ENCODE measurements around the gene TRIP12. TPM values are rescaled to one million over a fixed set of nuclear protein-coding genes. Genes with fewer than 3 reads are reported as not detected.

The TRIP12 gene
- total and polyA plus RNA-seq, 2 donors (not counting 1 experiment from before 2014, with no cell fraction given): 30.9 to 274 TPM

DNA sequence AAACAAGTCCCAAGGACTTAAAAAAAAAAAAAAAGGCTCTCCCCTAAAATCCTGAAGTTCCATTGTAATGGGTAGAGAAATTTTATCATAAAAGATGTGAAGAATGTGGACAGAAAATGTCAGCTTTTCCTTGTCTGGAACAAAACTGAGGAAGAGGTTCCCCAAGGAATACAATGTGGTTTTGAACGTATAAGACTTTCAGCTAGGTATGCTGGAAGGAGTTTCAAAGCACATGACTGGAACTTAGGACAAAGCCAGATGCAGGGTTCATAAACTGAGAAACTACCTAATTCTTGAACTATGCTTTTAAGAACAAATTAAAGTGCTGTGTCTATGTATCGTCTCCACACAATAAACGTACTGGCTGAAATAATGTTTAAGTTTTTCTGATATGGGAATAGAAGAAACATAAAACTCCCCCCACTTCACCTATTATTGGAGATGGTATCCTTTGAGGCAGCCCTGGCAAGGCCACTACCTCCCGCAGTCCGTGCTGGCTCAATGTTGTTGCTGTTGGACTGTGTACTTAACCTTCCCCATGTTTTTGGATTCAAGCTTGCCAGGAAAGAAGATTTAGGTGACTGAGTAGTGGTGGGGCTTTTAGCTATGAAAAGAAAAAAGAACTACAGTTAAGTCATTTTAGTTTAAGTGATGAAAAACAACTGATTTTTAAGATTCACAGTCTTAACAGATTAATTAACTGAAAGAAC lies 123.2 kb downstream of the TRIP12 start:
- no peak overlapping the region for H3K9ac ChIP-seq (ENCODE audit: low read length)
- DNase-seq (no peak), ATAC-seq (ENCODE audit: low read depth) (no peak)
- no CpG with 5 or more reads among the region's 5 CpGs for WGBS (ENCODE audit: insufficient coverage)
- POLR2A ChIA-PET: interaction anchor here (0.7 kb wide), 1 partner anchor 15 kb away, joined by 4 read pairs; no protein-coding TSS in a partner anchor
- peaks cover 6% of the 10 kb centered on the region for H4K20me1 ChIP-seq (ENCODE audit: control insufficient read depth, insufficient read depth, low read length, poor library complexity, severe bottlenecking)
- H3K27ac ChIP-seq (ENCODE audit: low read length in 2 of 2): no peak overlapping the region
- H3K36me3 ChIP-seq (replicated peaks in 1 of 2; ENCODE audit: control extremely low read depth in 1 of 2, control insufficient read depth in 1 of 2, extremely low read depth in 1 of 2, insufficient read depth in 2 of 2, low read length in 1 of 2): peaks cover 25 to 81% of the 10 kb centered on the region in 2 experiments
- no peak overlapping the region for H2AFZ ChIP-seq (ENCODE audit: insufficient read depth, low read depth, low read length, poor library complexity, severe bottlenecking)
- Mint-ChIP-seq H3K27me3 (no peaks in the 10 kb centered on the region), H3K4me1 (no peaks in the 10 kb centered on the region), H3K4me3 (no peak overlapping the region), H3K9me3 (ENCODE audit: insufficient read depth) (no peaks in the 10 kb centered on the region), H3K27ac (no peak overlapping the region)
- peaks cover 4% of the 10 kb centered on the region for H3K79me2 ChIP-seq (ENCODE audit: control insufficient read depth, insufficient read depth, low read length)
- CTCF ChIA-PET: interaction anchor here (0.7 to 4.7 kb wide), 8 partner anchors 10 to 1647 kb away, joined by 3 to 42 read pairs (median 3); no protein-coding TSS in a partner anchor
- TF ChIP-seq, protein P1, sequence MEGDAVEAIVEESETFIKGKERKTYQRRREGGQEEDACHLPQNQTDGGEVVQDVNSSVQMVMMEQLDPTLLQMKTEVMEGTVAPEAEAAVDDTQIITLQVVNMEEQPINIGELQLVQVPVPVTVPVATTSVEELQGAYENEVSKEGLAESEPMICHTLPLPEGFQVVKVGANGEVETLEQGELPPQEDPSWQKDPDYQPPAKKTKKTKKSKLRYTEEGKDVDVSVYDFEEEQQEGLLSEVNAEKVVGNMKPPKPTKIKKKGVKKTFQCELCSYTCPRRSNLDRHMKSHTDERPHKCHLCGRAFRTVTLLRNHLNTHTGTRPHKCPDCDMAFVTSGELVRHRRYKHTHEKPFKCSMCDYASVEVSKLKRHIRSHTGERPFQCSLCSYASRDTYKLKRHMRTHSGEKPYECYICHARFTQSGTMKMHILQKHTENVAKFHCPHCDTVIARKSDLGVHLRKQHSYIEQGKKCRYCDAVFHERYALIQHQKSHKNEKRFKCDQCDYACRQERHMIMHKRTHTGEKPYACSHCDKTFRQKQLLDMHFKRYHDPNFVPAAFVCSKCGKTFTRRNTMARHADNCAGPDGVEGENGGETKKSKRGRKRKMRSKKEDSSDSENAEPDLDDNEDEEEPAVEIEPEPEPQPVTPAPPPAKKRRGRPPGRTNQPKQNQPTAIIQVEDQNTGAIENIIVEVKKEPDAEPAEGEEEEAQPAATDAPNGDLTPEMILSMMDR (IDR thresholded peaks at IDR 0.05): no peak
- no peak for TF ChIP-seq EZH2 (IDR thresholded peaks at IDR 0.05; ENCODE audit: borderline replicate concordance, insufficient read depth, low read depth, low read length, poor library complexity, severe bottlenecking)
- H3K9me3 ChIP-seq (ENCODE audit: control extremely low read depth in 1 of 3, control insufficient read depth in 2 of 3, insufficient read depth in 1 of 3, low read length in 2 of 3): peaks cover 0 to 1% (median 0%) of the 10 kb centered on the region in 3 donors
- no peak overlapping the region for H3K4me2 ChIP-seq (replicated peaks; ENCODE audit: low read depth, low read length, poor library complexity, severe bottlenecking)
- no peaks in the 10 kb centered on the region for H3K27me3 ChIP-seq (replicated peaks in 1 of 4; ENCODE audit: control extremely low read depth in 1 of 4, control insufficient read depth in 3 of 4, insufficient read depth in 4 of 4, low read length in 3 of 4)
- intact Hi-C loops (cut with micrococcal nuclease): no loop called here
- H3K4me1 ChIP-seq (ENCODE audit: control insufficient read depth in 2 of 2, insufficient read depth in 2 of 2, low read length in 2 of 2): no peaks in the 10 kb centered on the region
- H3K4me3 ChIP-seq (ENCODE audit: control extremely low read depth in 1 of 5, extremely low read depth in 1 of 5, insufficient read depth in 1 of 5, low read depth in 2 of 5, low read length in 4 of 5): no peak overlapping the region

DNA sequence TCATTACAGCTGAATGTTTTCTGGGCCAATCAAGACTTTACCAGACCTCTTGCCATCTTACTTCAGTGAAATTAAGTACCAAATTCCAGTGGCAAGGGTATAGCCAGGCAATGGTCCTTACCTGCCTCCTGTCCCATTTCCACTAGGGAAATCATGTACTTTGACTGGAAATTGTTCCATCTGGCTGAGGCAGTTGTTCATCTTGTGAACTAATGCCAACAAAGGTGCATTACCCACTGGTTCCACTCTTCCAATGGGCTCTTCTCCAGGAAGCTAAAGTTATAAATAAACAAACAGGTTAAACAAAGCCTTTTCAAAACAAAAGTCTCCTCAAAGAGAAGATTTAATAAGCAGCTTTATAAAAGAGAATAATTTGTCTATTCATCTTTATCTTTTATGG lies 126.8 kb downstream of the TRIP12 start:
- no peak for DNase-seq
- POLR2A ChIA-PET: no interaction called here
- H3K4me1 Mint-ChIP-seq: no peaks in the 10 kb centered on the region
- CTCF ChIA-PET: no interaction called here
- peaks cover 0 to 1% (median 0%) of the 10 kb centered on the region in 3 donors for H3K9me3 ChIP-seq (ENCODE audit: control extremely low read depth in 1 of 3, control insufficient read depth in 2 of 3, insufficient read depth in 1 of 3, low read length in 2 of 3)
- H3K9ac ChIP-seq (ENCODE audit: low read length): no peak overlapping the region
- H3K79me2 ChIP-seq (ENCODE audit: control insufficient read depth, insufficient read depth, low read length): no peaks in the 10 kb centered on the region
- H3K27me3 Mint-ChIP-seq: no peaks in the 10 kb centered on the region
- H3K36me3 ChIP-seq (replicated peaks in 1 of 2; ENCODE audit: control extremely low read depth in 1 of 2, control insufficient read depth in 1 of 2, extremely low read depth in 1 of 2, insufficient read depth in 2 of 2, low read length in 1 of 2): peaks cover 25 to 86% of the 10 kb centered on the region in 2 experiments
- no peak overlapping the region for H3K27ac Mint-ChIP-seq
- no peak for TF ChIP-seq EZH2 (IDR thresholded peaks at IDR 0.05; ENCODE audit: borderline replicate concordance, insufficient read depth, low read depth, low read length, poor library complexity, severe bottlenecking)
- TF ChIP-seq, protein P1 (IDR thresholded peaks at IDR 0.05): no peak
- intact Hi-C loops (cut with micrococcal nuclease): no loop called here
- H3K9me3 Mint-ChIP-seq (ENCODE audit: insufficient read depth): no peaks in the 10 kb centered on the region
- no peak overlapping the region for H3K27ac ChIP-seq (ENCODE audit: low read length in 2 of 2)
- no peak overlapping the region for H3K4me3 Mint-ChIP-seq
- no peak overlapping the region for H3K4me2 ChIP-seq (replicated peaks; ENCODE audit: low read depth, low read length, poor library complexity, severe bottlenecking)
- H4K20me1 ChIP-seq (ENCODE audit: control insufficient read depth, insufficient read depth, low read length, poor library complexity, severe bottlenecking): no peaks in the 10 kb centered on the region
- H3K4me3 ChIP-seq (ENCODE audit: control extremely low read depth in 1 of 5, extremely low read depth in 1 of 5, insufficient read depth in 1 of 5, low read depth in 2 of 5, low read length in 4 of 5): no peak overlapping the region
- no peaks in the 10 kb centered on the region for H3K27me3 ChIP-seq (replicated peaks in 1 of 4; ENCODE audit: control extremely low read depth in 1 of 4, control insufficient read depth in 3 of 4, insufficient read depth in 4 of 4, low read length in 3 of 4)
- no peak for ATAC-seq (ENCODE audit: low read depth)
- H3K4me1 ChIP-seq (ENCODE audit: control insufficient read depth in 2 of 2, insufficient read depth in 2 of 2, low read length in 2 of 2): no peaks in the 10 kb centered on the region
- H2AFZ ChIP-seq (ENCODE audit: insufficient read depth, low read depth, low read length, poor library complexity, severe bottlenecking): no peak overlapping the region
